ENCODE data around the gene UGT1A7. TPM values are rescaled to one million over a fixed set of nuclear protein-coding genes. Genes with fewer than 3 reads are reported as not detected.
"Not testable (repeated sequence)": the region's sequence is repeated elsewhere in the genome, so short reads cannot be mapped to it uniquely, and the experiment has no call there.

The UGT1A7 gene
- total RNA-seq, 4 donors from 2014 or later, result 4.6 TPM; not detected in 3

- no peaks in the 10 kb centered on the region for H3K4me1 ChIP-seq
- H3K4me3 ChIP-seq, result no peak overlapping the region
- H3K27me3 ChIP-seq, result peaks cover 10% of the 10 kb centered on the region
- no peak overlapping the region for H3K27ac ChIP-seq
- peaks cover 0 to 6% (median 0%) of the 10 kb centered on the region in 3 donors for H3K9me3 ChIP-seq
- no peak for TF ChIP-seq EP300 (IDR thresholded peaks at IDR 0.05)
- no peak for TF ChIP-seq CTCF (IDR thresholded peaks at IDR 0.05)
- no peak for TF ChIP-seq POLR2AphosphoS5 (IDR thresholded peaks at IDR 0.05)
- no peak for TF ChIP-seq POLR2A (IDR thresholded peaks at IDR 0.05)
- no peak for ATAC-seq
- WGBS, 2 donors (ENCODE audit: low coverage in 1 of 2), result 65 to 70% methylated on average over 4 of the region's 4 CpGs
- no peaks in the 10 kb centered on the region for H3K36me3 ChIP-seq
Measured at GRCh38 chr2:233650981-233651380, 30.7 kb upstream of the UGT1A7 start.

- WGBS, 2 donors (ENCODE audit: low coverage in 1 of 2), result 90 to 92% methylated on average over 2 of the region's 2 CpGs
- no peak for ATAC-seq
- TF ChIP-seq CTCF (IDR thresholded peaks at IDR 0.05) (no peak), POLR2A (IDR thresholded peaks at IDR 0.05) (no peak), POLR2AphosphoS5 (IDR thresholded peaks at IDR 0.05) (no peak), EP300 (IDR thresholded peaks at IDR 0.05) (no peak)
Measured at GRCh38 chr2:233651430-233651829, 30.3 kb upstream of the UGT1A7 start.

GRCh38 chr2:233654501-233654900 is 27.2 kb upstream of the UGT1A7 start:
- H3K27ac ChIP-seq, result no peak overlapping the region
- H3K4me3 ChIP-seq, result no peak overlapping the region
- peaks cover 10% of the 10 kb centered on the region for H3K27me3 ChIP-seq
- no peak for ATAC-seq
- TF ChIP-seq CTCF (IDR thresholded peaks at IDR 0.05) (no peak), POLR2AphosphoS5 (IDR thresholded peaks at IDR 0.05) (no peak), EP300 (IDR thresholded peaks at IDR 0.05) (no peak), POLR2A (IDR thresholded peaks at IDR 0.05) (no peak)
- H3K36me3 ChIP-seq, result no peaks in the 10 kb centered on the region
- H3K4me1 ChIP-seq, result no peaks in the 10 kb centered on the region
- no peaks in the 10 kb centered on the region for H3K9me3 ChIP-seq
- WGBS, 2 donors (ENCODE audit: low coverage in 1 of 2), result 53 to 72% methylated on average over 3 to 6 of the region's 6 CpGs

More at GRCh38 chr2:233651430-233651829, 30.3 kb upstream of the UGT1A7 start:
- Histone ChIP-seq H3K27ac (no peak overlapping the region), H3K36me3 (no peaks in the 10 kb centered on the region), H3K9me3 (peaks cover 0 to 1% (median 0%) of the 10 kb centered on the region in 3 donors), H3K4me3 (no peak overlapping the region), H3K27me3 (peaks cover 10% of the 10 kb centered on the region), H3K4me1 (no peaks in the 10 kb centered on the region)

GRCh38 chr2:233655043-233655442 is 26.7 kb upstream of the UGT1A7 start:
- Histone ChIP-seq H3K9me3 (peaks cover 0 to 1% (median 0%) of the 10 kb centered on the region in 3 donors), H3K4me1 (no peaks in the 10 kb centered on the region), H3K36me3 (no peaks in the 10 kb centered on the region), H3K4me3 (no peak overlapping the region), H3K27ac (no peak overlapping the region), H3K27me3 (peaks cover 10% of the 10 kb centered on the region)
- ATAC-seq, result no peak
- WGBS, 2 donors (ENCODE audit: low coverage in 1 of 2), result 29 to 40% methylated on average over 1 of the region's 1 CpG
- no peak for TF ChIP-seq POLR2A (IDR thresholded peaks at IDR 0.05)
- no peak for TF ChIP-seq EP300 (IDR thresholded peaks at IDR 0.05)
- no peak for TF ChIP-seq POLR2AphosphoS5 (IDR thresholded peaks at IDR 0.05)
- TF ChIP-seq CTCF (IDR thresholded peaks at IDR 0.05), result no peak

- H3K9me3 ChIP-seq, H3K4me3 ChIP-seq, H3K27ac ChIP-seq, H3K36me3 ChIP-seq, H3K4me1 ChIP-seq, H3K27me3 ChIP-seq, ATAC-seq: not testable (repeated sequence)
- WGBS, 2 donors (ENCODE audit: low coverage in 1 of 2), result 81% methylated on average over 3 of the region's 3 CpGs; no CpG with 5 or more reads in 1 of the 2 donors
Measured at GRCh38 chr2:233655943-233656342, 25.8 kb upstream of the UGT1A7 start.
